ENCODE measurements around the gene FHIT. TPM values are rescaled to one million over a fixed set of nuclear protein-coding genes. Genes with fewer than 3 reads are reported as not detected.

FHIT gene
- polyA plus RNA-seq, 1 donor from 2014 or later, result 17.3 TPM

GRCh38 chr3:60856257-60857046, 394.8 kb downstream of the FHIT start:
- H3K4me3 Mint-ChIP-seq, result no peak overlapping the region
- no peaks in the 10 kb centered on the region for H3K27me3 Mint-ChIP-seq
- no peak overlapping the region for H3K27ac Mint-ChIP-seq
- H3K9me3 Mint-ChIP-seq, result peaks cover 4 to 8% (median 7%) of the 10 kb centered on the region in 3 donors
- H3K36me3 Mint-ChIP-seq, result no peaks in the 10 kb centered on the region
- H3K4me1 Mint-ChIP-seq, result no peaks in the 10 kb centered on the region

- no peaks in the 10 kb centered on the region for H3K27me3 Mint-ChIP-seq
- no peaks in the 10 kb centered on the region for H3K36me3 Mint-ChIP-seq
- no peak overlapping the region for H3K4me3 Mint-ChIP-seq
- H3K9me3 Mint-ChIP-seq, result peaks cover 4 to 8% (median 7%) of the 10 kb centered on the region in 3 donors
- no peak overlapping the region for H3K27ac Mint-ChIP-seq
- H3K4me1 Mint-ChIP-seq, result no peaks in the 10 kb centered on the region
Measured at GRCh38 chr3:60855250-60855649, 396.0 kb downstream of the FHIT start.

GRCh38 chr3:60854791-60855190, 396.5 kb downstream of the FHIT start:
- no peak overlapping the region for H3K27ac Mint-ChIP-seq
- H3K4me3 Mint-ChIP-seq, result no peak overlapping the region
- no peaks in the 10 kb centered on the region for H3K27me3 Mint-ChIP-seq
- H3K36me3 Mint-ChIP-seq, result no peaks in the 10 kb centered on the region
- no peaks in the 10 kb centered on the region for H3K4me1 Mint-ChIP-seq
- H3K9me3 Mint-ChIP-seq, result peaks cover 4 to 8% (median 7%) of the 10 kb centered on the region in 3 donors

GRCh38 chr3:60847791-60848190, 403.5 kb downstream of the FHIT start:
- Mint-ChIP-seq H3K4me1 (no peaks in the 10 kb centered on the region), H3K27me3 (no peaks in the 10 kb centered on the region), H3K27ac (no peak overlapping the region), H3K9me3 (peaks cover 0 to 5% (median 4%) of the 10 kb centered on the region in 3 donors), H3K36me3 (no peaks in the 10 kb centered on the region), H3K4me3 (no peak overlapping the region)

DNA sequence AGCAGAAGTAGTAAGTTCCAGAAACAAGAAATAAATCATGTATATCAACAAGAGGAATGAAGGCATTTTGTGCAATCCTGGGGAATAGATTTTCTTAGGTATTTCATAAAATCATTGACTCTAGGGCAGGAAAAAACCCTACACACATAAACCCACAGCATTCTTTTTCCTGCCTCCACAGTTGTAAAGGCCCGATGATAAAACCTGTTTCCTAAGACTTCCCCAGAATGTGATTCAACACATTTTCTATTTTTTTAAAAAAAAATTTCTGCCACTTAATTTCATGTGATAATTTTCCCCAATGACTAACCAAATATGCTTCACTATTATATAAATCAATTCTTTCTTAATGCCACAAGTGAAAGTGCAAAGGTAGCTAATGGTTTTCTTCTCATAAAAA, 407.0 kb downstream of the FHIT start:
- no peaks in the 10 kb centered on the region for H3K27me3 Mint-ChIP-seq
- H3K27ac Mint-ChIP-seq, result no peak overlapping the region
- H3K36me3 Mint-ChIP-seq, result peaks cover 3% of the 10 kb centered on the region
- H3K4me1 Mint-ChIP-seq, result no peaks in the 10 kb centered on the region
- no peak overlapping the region for H3K4me3 Mint-ChIP-seq
- peaks cover 0 to 3% (median 0%) of the 10 kb centered on the region in 3 donors for H3K9me3 Mint-ChIP-seq

GRCh38 chr3:60841355-60841754, 409.9 kb downstream of the FHIT start:
- Mint-ChIP-seq H3K4me1 (no peaks in the 10 kb centered on the region), H3K36me3 (peaks cover 3% of the 10 kb centered on the region), H3K27me3 (no peaks in the 10 kb centered on the region), H3K4me3 (no peak overlapping the region), H3K27ac (no peak overlapping the region), H3K9me3 (peaks cover 0 to 4% (median 0%) of the 10 kb centered on the region in 3 donors)

DNA sequence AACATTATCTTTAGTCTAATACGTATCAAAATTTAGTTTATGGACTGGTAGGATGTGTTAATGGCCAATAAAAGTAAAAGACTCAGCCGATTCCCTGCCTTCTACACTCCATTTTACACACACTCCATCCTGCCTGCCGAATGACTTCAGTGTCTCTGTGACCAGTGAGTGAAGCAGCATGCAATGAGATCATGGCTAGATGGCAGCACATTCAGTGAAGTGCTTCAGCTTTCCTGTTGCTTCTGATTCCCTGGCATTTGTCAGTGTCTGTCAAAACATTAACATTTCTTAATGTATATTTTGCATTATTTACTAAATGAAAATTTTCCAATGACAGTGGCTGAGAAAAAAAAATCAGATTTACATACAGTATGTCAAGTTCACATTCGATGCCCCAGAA, 412.0 kb downstream of the FHIT start:
- Mint-ChIP-seq H3K9me3 (peaks cover 0 to 5% (median 0%) of the 10 kb centered on the region in 3 donors), H3K36me3 (peaks cover 6% of the 10 kb centered on the region), H3K27ac (no peak overlapping the region), H3K4me3 (no peak overlapping the region), H3K27me3 (no peaks in the 10 kb centered on the region), H3K4me1 (no peaks in the 10 kb centered on the region)

- Mint-ChIP-seq H3K27ac (no peak overlapping the region), H3K36me3 (peaks cover 6% of the 10 kb centered on the region), H3K9me3 (peaks cover 0 to 5% (median 0%) of the 10 kb centered on the region in 3 donors)
Measured at GRCh38 chr3:60835796-60836195, 415.5 kb downstream of the FHIT start.

DNA sequence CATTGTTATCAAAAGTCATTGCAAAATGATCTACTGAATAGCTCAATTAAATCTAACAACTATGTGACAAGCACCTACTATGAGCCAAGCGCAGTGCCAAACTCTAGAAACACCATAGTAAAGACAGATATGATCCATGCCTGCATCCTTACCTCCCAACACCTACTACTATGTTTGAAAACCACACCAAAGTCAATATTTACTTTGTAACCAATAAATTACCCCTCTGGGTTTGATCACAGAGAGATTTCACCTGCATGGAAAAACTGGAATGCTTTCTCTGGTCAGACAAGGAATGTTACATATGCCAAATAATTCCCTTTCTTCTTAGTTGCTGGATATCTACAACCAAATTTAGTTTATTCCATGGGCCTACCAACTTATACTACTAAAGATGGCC, 422.2 kb downstream of the FHIT start:
- H3K36me3 Mint-ChIP-seq, result peaks cover 2% of the 10 kb centered on the region

More at GRCh38 chr3:60835796-60836195, 415.5 kb downstream of the FHIT start:
- no peaks in the 10 kb centered on the region for H3K4me1 Mint-ChIP-seq
- no peaks in the 10 kb centered on the region for H3K27me3 Mint-ChIP-seq
- H3K4me3 Mint-ChIP-seq, result no peak overlapping the region

GRCh38 chr3:60827666-60828065, 423.6 kb downstream of the FHIT start:
- peaks cover 2% of the 10 kb centered on the region for H3K36me3 Mint-ChIP-seq
- no peaks in the 10 kb centered on the region for H3K4me1 Mint-ChIP-seq
- H3K4me3 Mint-ChIP-seq, result no peak overlapping the region
- peaks cover 0 to 5% (median 4%) of the 10 kb centered on the region in 3 donors for H3K9me3 Mint-ChIP-seq
- peaks cover 2% of the 10 kb centered on the region for H3K27me3 Mint-ChIP-seq
- no peak overlapping the region for H3K27ac Mint-ChIP-seq

More for the DNA sequence above, 422.2 kb downstream of the FHIT start:
- Mint-ChIP-seq H3K27ac (no peak overlapping the region), H3K4me1 (no peaks in the 10 kb centered on the region), H3K9me3 (peaks cover 0 to 5% (median 4%) of the 10 kb centered on the region in 3 donors), H3K27me3 (peaks cover 2% of the 10 kb centered on the region), H3K4me3 (no peak overlapping the region)

- Mint-ChIP-seq H3K4me3 (no peak overlapping the region), H3K9me3 (peaks cover 0 to 5% (median 4%) of the 10 kb centered on the region in 3 donors), H3K36me3 (peaks cover 4% of the 10 kb centered on the region), H3K27ac (no peak overlapping the region), H3K27me3 (peaks cover 2% of the 10 kb centered on the region), H3K4me1 (no peaks in the 10 kb centered on the region)
Measured at GRCh38 chr3:60826511-60826910, 424.7 kb downstream of the FHIT start.

GRCh38 chr3:60812502-60812901, 438.8 kb downstream of the FHIT start:
- Mint-ChIP-seq H3K4me3 (no peak overlapping the region), H3K27ac (no peak overlapping the region), H3K4me1 (no peaks in the 10 kb centered on the region), H3K36me3 (peaks cover 2% of the 10 kb centered on the region), H3K27me3 (no peaks in the 10 kb centered on the region), H3K9me3 (peaks cover 2 to 9% (median 4%) of the 10 kb centered on the region in 3 donors)

DNA sequence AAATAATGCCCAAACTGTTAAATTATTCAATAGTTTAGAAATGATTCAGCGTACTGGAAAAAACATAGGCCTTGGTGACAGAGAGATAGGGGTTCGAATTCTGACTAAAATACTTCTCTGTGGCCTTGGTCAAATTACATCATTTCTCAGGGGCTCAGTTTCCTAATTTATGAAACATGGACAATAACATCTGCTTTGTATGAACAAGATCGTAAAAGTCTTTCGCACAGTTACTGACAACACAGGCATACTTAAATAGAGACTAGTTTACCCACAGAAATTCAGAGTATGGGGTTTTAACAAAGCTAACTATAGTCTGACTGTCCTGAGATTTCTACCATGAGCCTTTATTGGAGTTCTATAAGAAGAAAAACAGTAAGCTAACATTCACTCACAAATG, 440.4 kb downstream of the FHIT start:
- no peaks in the 10 kb centered on the region for H3K4me1 Mint-ChIP-seq

GRCh38 chr3:60809857-60810610, 441.2 kb downstream of the FHIT start:
- no peak overlapping the region for H3K27ac Mint-ChIP-seq
- no peak overlapping the region for H3K4me3 Mint-ChIP-seq
- peaks cover 0 to 2% (median 0%) of the 10 kb centered on the region in 3 donors for H3K9me3 Mint-ChIP-seq
- no peaks in the 10 kb centered on the region for H3K27me3 Mint-ChIP-seq
- no peaks in the 10 kb centered on the region for H3K4me1 Mint-ChIP-seq
- peaks cover 2% of the 10 kb centered on the region for H3K36me3 Mint-ChIP-seq

More for the DNA sequence above, 440.4 kb downstream of the FHIT start:
- H3K27ac Mint-ChIP-seq, result no peak overlapping the region
- H3K9me3 Mint-ChIP-seq, result peaks cover 0 to 2% (median 2%) of the 10 kb centered on the region in 3 donors
- H3K36me3 Mint-ChIP-seq, result peaks cover 2% of the 10 kb centered on the region
- no peaks in the 10 kb centered on the region for H3K27me3 Mint-ChIP-seq
- no peak overlapping the region for H3K4me3 Mint-ChIP-seq

Measured in IgD-negative memory B cell (primary cell).